SK-N-SH (cell line): Measurements from ENCODE around the gene GTF2E1.

Experiments used
- CTCF ChIP-seq: fragments of 200-600 bp; sonication (generic); IDR thresholded peaks from 2 replicates; pipeline ENCODE4 v1.6.1; 2017; ENCODE audit warnings: antibody characterized with exemption, mild to moderate bottlenecking, moderate library complexity
- GABPA ChIP-seq: IDR thresholded peaks from 2 replicates; pipeline ENCODE4 v1.4.0; 2012; ENCODE audit warnings: low read depth, mild to moderate bottlenecking
- NFIC ChIP-seq: IDR thresholded peaks from 2 replicates; pipeline ENCODE4 v1.4.0; 2012; ENCODE audit warnings: borderline replicate concordance
- TCF12 ChIP-seq: IDR thresholded peaks from 2 replicates; pipeline ENCODE4 v1.4.0; 2012
- USF1 ChIP-seq: IDR thresholded peaks from 2 replicates; pipeline ENCODE4 v1.4.0; 2012; ENCODE audit warnings: low read depth, borderline replicate concordance
- YY1 ChIP-seq: IDR thresholded peaks from 2 replicates; pipeline ENCODE4 v1.4.0; 2012; ENCODE audit warnings: low read depth, mild to moderate bottlenecking

GRCh38 chr3:120699333-120699732 lies 43.2 kb upstream of the GTF2E1 start:
- TF ChIP-seq CTCF: no peak
- TF ChIP-seq NFIC: no peak
- no peak for TF ChIP-seq GABPA
- TF ChIP-seq YY1: no peak
- no peak for TF ChIP-seq USF1
- TF ChIP-seq TCF12: no peak
